ENCODE measurements around the gene PHLDB1.

DNA sequence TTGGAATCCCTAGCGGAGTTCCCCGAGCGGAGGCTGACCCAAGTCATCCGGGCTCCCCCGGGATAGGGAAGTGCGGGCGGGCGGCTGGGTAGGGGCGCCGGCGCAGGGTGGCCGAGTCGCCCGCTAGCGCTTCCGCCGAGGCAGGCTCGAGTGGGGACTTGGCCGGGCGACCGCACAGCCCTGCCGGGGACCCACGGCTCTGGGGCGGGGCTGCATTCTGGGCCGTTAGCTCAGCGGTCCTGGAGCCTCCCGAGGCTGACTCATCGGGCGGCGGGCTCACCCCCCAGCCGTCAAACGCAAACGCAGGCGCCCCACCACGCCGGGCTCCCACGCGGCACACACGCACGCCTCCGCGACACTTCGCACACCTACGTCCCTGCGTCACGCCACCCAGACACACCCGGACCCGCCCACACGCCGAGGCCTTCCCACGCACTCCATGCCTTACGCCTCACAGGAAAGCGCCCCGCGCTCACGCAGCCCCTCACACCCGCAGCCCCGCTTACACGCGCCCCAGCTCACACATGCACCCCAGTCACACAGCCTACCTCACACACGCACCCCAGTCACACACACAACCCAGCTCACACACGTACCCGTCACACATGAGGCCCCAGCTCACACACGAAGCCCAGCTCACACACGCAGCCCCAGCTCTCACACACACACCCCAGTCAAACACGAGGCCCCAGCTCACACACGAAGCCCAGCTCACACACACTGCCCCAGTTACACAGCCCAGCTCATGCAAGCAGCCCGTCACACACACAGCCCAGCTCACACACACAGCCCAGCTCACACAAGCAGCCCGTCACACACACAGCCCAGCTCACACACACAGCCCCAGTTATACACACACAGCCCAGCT, 1.2 kb downstream of the PHLDB1 start:
- TF ChIP-seq POLR2A (IDR thresholded peaks at IDR 0.05) (peak in 1 of 2 donors; percentile 68), EP300 (IDR thresholded peaks at IDR 0.05) (peak in 1 of 2 donors; percentile 67)
- TF ChIP-seq, protein P1, sequence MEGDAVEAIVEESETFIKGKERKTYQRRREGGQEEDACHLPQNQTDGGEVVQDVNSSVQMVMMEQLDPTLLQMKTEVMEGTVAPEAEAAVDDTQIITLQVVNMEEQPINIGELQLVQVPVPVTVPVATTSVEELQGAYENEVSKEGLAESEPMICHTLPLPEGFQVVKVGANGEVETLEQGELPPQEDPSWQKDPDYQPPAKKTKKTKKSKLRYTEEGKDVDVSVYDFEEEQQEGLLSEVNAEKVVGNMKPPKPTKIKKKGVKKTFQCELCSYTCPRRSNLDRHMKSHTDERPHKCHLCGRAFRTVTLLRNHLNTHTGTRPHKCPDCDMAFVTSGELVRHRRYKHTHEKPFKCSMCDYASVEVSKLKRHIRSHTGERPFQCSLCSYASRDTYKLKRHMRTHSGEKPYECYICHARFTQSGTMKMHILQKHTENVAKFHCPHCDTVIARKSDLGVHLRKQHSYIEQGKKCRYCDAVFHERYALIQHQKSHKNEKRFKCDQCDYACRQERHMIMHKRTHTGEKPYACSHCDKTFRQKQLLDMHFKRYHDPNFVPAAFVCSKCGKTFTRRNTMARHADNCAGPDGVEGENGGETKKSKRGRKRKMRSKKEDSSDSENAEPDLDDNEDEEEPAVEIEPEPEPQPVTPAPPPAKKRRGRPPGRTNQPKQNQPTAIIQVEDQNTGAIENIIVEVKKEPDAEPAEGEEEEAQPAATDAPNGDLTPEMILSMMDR (IDR thresholded peaks at IDR 0.05), result no peak
